B cell (primary cell): ENCODE measurements around the gene RABGAP1.

Source experiments
- CTCF ChIP-seq: fragments of 200-600 bp; IDR thresholded peaks from one replicate; pipeline ENCODE4 v1.8.0; 2022; ENCODE audit warnings: antibody characterized with exemption, mild to moderate bottlenecking
- EZH2 ChIP-seq: IDR thresholded peaks from 2 replicates; pipeline ENCODE4 v1.6.1; 2012; ENCODE audit warnings: borderline replicate concordance, low read depth, mild to moderate bottlenecking, moderate library complexity, low read length; ENCODE audit not compliant: insufficient read depth, poor library complexity, severe bottlenecking

GRCh38 chr9:123065196-123065595 is 124.4 kb downstream of the RABGAP1 start:
- TF ChIP-seq CTCF: no peak
- TF ChIP-seq EZH2: no peak
